ENCODE data around the gene RAI1. TPM values are rescaled to one million over a fixed set of nuclear protein-coding genes. Genes with fewer than 3 reads are reported as not detected.

RAI1 gene
- total and polyA plus RNA-seq, 2 of the 13 experiments (the other 11 are each of a cell fraction or from before 2014, with no cell fraction given) = 3.4 to 5.2 TPM

- TF ChIP-seq ZBTB1 (CRISPR knock-in tag; IDR thresholded peaks at IDR 0.05; ENCODE audit: borderline replicate concordance) = no peak
- TF ChIP-seq PATZ1 (CRISPR knock-in tag; IDR thresholded peaks at IDR 0.05) = peak; percentile 45
- peak; percentile 30; the same call in 1 of the 2 replicates for TF ChIP-seq ELF1 (CRISPR knock-in tag; IDR thresholded peaks at IDR 0.05)
- no peak for TF ChIP-seq ZNF44 (CRISPR knock-in tag; IDR thresholded peaks at IDR 0.05)
- TF ChIP-seq ZBED4 (CRISPR knock-in tag; IDR thresholded peaks at IDR 0.05; ENCODE audit: borderline replicate concordance) = peak; percentile 57; the same call in 1 of the 2 replicates
- 0 out of 2 replicates have a peak, but pooled peaks have one; percentile 24 for TF ChIP-seq ZNF160 (CRISPR knock-in tag; IDR thresholded peaks at IDR 0.05)
- peak; percentile 17; the same call in 1 of the 2 replicates for TF ChIP-seq GABPB1 (CRISPR knock-in tag; IDR thresholded peaks at IDR 0.05)
- no peak for TF ChIP-seq RCOR2 (CRISPR knock-in tag; IDR thresholded peaks at IDR 0.05)
- TF ChIP-seq ETS1 (CRISPR knock-in tag; IDR thresholded peaks at IDR 0.05) = no peak
- peak; percentile 27; the same call in 1 of the 2 replicates for TF ChIP-seq RNF2 (conservative IDR thresholded peaks at IDR 0.05; ENCODE audit: low read depth)
- TF ChIP-seq KDM5A (IDR thresholded peaks at IDR 0.05; ENCODE audit: borderline replicate concordance, low read length) = peak; percentile 36; the same call in 1 of the 2 replicates
- TF ChIP-seq DNMT3B (CRISPR knock-in tag; conservative IDR thresholded peaks at IDR 0.05) = peak; percentile 47; the same call in 1 of the 2 replicates
- peak; percentile 73 for TF ChIP-seq POLR2G (IDR thresholded peaks at IDR 0.05; ENCODE audit: low read depth, low read length)
- no peak for TF ChIP-seq ZBTB43 (CRISPR knock-in tag; conservative IDR thresholded peaks at IDR 0.05)
- TF ChIP-seq EHMT2 (IDR thresholded peaks at IDR 0.05; ENCODE audit: borderline replicate concordance, low read depth, low read length) = no peak
- peak; percentile 39 for TF ChIP-seq ASH2L (IDR thresholded peaks at IDR 0.05; ENCODE audit: insufficient read length, low read depth, low read length)
- TF ChIP-seq ZFY (CRISPR knock-in tag; IDR thresholded peaks at IDR 0.05) = peak; percentile 72
- peak; percentile 81 for TF ChIP-seq RBFOX2 (IDR thresholded peaks at IDR 0.05; ENCODE audit: low read depth, low read length)
Measured at GRCh38 chr17:17694169-17695081, 13.2 kb downstream of the RAI1 start (continued).

Measured in HepG2 (cell line).